ENCODE data around the gene USP6NL.
A peak's percentile ranks its signal among the peaks of the same experiment; 100 is the strongest.
"Not testable (repeated sequence)": the region's sequence is repeated elsewhere in the genome, so short reads cannot be mapped to it uniquely, and the experiment has no call there.

USP6NL gene

DNA sequence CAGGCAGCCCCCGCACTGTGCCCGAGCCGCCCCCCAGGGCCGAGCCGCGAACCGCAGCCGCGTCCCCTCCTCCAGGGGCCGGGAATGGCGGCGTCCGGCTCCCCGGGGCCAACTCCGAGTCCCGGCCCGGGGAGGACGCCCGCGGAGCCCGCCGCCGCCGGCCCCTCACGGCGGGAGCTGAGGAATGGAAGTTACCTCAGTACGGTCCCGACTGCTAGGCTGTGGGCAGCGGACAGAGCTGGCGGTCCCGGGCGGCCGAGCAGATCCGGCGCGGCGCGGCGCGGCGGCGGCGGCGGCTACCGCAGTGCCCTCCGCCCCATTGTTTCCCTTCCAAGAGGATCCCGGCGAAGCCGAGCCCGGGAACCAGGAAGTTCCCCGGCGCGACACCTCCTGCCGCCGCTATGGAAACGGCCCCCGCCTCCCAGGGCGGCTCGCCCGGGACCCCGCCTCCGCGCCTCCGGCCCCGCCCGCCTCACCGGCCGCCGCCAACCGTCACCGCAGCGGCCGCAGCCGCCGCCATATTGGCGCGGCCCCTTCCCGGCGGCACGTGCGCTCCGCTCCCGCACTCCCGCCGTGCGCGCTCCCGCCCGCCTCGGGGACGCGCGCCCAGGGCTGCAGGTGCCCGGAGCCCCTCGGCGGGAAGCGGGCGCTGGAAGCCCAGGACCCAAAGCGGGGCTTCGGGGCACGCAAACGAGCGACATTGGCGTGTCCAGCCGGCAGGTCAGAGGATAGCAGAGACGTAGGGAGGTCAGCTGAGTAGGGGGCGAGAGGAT, at the start of gene USP6NL:
USP6NL (minus strand) TSS at position 403 of the 773 bp plus-strand sequence. CDS start 14,016 bp downstream, outside the sequence.
- peak; percentile 65 for DNase-seq (ENCODE audit: low spot score)

DNA sequence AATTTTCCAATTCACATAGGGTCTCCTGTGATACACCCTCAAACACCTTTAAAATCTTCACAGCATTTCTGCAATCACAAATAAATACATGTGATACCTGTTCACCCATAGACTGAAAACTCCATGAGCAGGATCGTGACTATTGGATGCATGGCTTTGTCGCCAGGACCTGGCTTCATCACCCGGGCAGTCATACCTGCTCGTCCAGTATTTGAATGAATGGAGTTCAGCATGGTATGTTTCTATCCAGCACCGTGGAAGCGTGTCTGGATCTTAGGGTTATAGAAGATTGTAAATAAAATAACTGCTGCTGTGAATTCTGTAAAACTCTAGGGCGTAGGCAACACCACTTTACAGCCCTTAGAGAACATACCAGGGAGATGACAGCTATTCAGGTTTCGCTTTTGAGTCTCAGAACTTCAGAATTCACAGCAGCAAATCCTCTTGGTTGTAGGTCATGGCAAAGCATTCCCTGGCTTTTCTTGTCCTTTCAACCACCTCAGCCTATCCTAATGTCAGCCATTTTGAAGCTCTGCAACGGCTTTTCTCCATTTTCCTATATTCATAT, 47.4 kb upstream of the USP6NL start:
- DNase-seq (ENCODE audit: low spot score) = no peak

DNA sequence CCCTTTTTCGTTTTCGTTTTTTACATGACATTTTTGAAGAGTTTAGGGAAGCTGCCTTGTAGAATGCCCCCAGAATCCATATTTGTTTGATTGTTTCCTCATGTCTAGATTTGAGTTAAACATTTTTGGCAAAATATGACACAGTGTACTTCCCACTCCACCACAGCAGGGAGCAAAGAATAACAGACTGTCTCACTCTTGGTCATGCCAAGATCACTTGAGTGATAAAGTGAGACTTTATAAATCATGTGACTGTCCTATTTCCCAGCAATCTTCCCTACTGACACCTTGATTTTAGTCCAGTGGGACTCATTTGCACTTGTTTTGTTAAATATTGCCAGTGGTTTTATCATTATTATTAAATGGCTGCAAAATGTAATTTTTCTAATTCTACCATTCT, 44.4 kb upstream of the USP6NL start:
- DNase-seq (ENCODE audit: low spot score) = peak; percentile 44

DNA sequence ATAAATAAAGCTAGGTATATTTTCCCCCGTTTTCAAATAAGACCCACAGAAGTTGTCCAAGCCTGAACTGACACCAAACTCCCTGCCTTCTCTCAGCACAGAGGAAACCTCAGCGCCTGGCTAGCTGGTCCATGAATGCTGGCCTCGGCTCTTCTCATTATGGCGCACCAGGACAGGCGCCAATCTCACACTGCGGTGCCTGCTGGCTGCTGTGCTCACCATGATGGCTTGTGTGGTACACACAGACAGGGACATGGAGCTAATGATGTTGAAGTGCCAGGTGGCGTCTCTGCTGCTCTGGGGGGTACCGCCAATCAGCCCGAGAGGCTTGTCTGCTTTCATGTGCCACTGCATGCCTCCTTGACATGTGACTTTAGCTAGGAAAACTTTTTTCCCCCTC, 43.2 kb upstream of the USP6NL start:
- DNase-seq (ENCODE audit: low spot score) = peak; percentile 87

DNA sequence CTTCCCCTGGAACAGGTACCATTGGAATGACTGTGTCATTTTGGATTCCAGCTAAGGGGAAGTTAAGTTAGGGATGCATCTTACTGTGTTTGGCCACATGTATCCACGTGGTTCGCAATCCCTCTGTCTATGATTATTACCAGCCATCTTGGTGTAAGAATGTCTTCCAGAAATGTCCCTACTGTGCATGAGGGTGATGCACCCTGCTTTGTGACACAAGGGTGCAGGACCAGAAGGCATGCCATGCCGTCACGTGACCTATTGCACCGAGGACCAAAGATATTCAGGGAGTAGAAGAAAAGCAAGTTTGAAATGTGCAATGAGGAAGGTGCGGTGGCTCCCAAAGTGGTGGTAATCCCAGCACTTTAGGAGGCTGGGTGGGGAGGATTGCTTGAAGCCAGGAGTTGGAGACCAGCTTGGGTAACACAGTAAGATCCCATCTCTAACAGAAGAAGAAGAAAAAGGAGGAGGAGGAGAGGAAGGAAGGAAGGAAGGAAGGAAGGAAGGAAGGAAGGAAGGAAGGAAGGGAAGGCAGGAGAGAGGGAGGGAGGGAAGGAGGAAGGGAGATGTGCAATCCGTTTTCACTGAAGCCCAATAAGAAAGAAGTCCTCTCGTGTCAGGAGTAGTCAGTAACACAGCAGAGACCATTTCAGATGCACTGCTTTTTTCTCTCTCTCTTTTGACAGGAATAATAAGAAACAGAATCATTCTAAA, 42.5 kb upstream of the USP6NL start:
- no peak for DNase-seq (ENCODE audit: low spot score)

DNA sequence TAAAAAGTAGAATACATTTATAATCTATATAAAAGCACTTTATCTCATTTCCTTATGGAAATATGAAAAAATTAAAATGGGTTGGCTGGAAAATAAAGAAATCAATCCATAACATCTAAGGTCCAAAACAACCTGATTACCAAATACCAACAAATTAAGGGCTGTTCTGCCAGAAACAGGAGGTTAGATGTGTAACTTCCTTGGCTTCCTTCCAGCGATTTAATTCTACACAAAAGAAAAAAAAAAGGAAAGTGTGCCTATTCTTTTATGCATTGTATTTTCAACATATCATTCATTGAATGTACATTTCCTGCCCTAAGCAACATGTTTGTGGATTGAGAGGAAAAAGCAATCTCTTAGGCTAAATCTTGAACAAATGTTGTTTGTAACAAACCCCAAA, 36.2 kb upstream of the USP6NL start:
- no peak for DNase-seq (ENCODE audit: low spot score)

DNA sequence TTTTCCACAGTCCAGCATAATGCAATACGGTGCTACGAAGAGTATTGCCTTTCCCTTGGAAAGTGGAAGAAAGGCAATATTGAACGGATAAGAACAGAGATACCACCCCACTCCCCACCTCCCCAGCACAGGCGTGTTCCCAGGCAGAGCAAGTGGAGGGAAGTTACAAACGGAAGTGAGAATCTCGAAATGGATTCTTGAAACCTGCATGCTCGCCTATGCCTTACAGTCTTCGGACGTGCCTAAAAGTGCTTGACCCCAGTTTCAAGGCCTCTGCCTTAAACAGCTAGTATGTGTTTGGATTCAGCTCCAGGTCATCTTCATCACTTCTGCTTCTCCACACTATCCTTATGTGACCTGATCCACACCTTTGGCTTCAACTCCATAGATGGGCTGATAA, 35.0 kb upstream of the USP6NL start:
- no peak for DNase-seq (ENCODE audit: low spot score)

DNA sequence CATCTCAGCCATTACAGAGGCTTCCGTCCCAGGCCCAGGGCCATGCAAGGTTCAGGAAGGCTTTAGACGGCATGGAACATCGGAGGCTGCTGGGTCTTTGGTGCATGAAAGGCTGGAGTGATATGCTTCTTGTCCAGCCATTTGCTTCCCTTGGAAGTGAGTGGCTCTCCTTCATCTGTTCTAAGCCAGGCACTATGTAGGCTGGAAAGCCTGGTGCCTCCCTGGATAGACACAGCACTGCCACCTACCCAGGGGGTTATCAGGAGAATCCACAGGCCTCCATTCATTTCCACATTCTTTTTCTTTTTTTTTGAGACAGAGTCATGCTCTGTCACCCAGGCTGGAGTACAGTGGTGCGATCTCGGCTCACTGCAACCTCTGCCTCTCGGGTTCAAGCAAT, 31.6 kb upstream of the USP6NL start:
- DNase-seq (ENCODE audit: low spot score) = no peak

DNA sequence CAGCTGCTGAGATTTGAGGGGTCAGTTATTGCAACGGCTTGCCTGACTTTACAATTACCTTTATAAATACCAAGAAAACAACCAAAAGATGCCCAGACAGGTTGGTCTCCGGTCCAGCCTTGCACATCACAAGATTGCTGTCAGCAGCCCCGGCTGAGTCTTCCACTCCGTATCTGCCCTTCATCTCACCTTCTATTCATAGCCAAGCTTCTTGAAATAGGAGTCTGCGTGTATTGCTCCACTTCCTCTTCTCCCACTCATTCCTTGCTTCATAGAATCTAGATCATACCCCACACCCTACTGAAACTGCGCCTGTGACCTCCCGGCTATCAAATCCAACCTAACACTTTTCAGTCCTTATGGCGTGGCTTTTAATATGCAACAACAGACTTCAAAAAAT, 31.1 kb upstream of the USP6NL start:
- DNase-seq (ENCODE audit: low spot score) = no peak

DNA sequence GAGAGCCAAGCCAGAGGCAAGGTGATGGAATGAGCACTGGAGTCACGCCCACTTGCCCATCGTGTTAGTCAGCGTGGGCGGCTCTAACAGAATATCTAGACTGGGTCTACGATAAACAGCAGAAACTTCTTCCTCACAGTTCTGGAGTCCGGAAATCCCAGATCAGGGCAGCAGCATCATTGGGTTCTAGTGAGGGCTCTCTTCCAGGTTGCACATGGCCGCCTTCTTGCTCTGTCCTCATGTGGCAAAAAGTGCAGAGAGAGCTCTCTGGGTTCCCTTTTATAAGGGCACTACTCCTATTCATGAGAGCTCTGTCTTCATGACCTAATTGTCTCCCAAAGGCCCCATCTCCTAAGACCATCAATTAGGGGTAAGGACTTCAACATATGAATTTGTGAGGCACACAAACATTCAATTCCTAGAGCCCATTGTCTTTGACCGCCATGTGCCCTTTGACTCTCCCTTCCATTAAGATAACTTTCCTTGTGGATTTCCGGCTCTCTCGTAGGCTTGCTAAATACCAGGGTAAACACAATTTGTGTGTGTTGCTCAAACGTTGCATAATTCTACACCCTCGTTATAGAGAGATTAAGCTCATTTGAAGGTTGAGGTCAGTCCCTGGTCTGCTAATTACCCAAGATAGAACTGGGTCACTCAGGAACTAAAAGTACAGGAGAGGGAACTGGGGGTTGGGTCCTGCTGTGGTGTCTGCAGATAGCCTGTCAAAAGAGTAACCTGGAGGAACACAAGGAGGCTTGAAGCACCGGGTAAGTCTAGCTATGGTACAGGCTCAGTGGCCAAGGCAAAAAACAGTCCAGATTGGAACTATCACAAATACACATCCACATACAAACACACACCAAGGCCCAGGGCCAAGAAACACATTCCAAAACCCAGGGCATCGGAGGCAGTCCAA, 28.7 kb upstream of the USP6NL start:
- DNase-seq (ENCODE audit: low spot score) = no peak

DNA sequence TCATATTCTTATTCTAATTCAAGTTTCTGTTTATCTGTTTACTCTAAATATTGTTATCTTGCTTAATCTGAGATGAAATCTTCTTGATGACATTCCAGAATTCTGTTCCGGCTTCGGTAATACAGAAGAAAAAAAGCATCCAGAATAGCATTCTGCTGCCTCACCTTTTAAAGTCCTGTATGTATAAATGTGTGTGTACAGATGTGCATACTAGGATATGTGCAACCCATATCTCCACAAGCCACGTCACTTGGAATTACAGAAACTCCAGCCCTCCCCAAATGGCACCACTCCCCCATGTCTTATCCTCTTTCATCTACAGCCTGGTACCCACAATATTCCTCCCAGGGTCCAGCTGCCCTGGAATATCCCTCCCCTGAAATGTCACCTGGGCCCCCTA, 27.9 kb upstream of the USP6NL start:
- DNase-seq (ENCODE audit: low spot score) = no peak

DNA sequence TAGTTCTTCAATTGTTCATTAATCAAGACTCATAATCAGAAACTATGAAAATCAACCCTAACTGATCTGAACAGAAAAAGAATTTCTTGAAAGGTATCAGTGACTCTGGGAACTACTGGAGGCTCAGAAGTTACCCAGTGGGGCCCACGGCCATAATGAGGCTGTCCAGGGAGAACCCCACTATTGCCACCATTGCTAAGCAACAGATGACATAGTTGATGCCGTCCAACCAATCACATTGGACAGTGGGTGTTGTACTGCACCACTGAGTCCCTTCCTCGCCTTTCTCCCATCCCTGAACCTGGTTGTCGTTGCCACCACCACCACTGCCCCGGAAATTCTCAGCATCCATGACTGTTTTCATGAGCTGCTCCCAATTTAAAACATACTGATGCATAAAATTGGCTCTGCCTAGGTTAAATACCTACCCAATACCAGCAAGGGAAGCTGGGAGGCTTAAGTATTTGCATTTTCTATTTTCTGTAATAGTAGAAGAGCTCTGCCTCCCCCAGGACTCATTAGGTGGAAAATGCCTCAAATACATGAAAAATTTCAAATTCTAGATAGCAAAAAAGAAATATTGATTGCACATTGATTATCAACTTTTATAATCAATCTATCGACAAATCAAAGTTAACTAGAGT, 26.7 kb upstream of the USP6NL start:
- DNase-seq (ENCODE audit: low spot score) = no peak

DNA sequence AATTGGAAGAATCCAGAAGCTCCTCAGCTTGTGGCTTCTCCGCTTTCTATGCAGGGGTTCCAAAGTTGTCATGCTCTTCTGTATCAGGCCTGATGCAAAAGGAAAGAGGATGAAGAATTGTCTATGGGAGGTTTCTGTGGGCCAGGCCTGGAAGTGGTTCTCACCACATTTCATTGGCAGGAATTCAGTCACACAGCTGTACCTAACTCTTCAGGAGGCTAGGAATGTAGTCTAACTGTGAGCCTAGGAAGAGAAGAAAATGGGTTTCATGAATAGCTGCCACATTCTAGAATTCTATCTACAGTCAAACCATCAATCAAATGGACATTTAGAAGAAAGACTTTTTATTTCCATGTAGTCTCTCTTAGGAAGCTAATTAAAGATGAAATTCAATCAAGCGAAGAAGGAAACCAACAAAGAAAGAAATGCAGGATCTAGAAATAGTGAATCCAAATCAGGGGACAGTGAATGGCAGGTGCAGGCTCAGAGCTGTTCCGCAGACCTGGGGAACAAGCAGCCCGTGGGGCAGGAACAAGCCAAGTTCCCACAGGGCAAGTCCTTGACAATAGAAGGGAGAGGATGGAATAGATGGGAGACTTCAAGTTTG, 25.4 kb upstream of the USP6NL start:
- no peak for DNase-seq (ENCODE audit: low spot score)

DNA sequence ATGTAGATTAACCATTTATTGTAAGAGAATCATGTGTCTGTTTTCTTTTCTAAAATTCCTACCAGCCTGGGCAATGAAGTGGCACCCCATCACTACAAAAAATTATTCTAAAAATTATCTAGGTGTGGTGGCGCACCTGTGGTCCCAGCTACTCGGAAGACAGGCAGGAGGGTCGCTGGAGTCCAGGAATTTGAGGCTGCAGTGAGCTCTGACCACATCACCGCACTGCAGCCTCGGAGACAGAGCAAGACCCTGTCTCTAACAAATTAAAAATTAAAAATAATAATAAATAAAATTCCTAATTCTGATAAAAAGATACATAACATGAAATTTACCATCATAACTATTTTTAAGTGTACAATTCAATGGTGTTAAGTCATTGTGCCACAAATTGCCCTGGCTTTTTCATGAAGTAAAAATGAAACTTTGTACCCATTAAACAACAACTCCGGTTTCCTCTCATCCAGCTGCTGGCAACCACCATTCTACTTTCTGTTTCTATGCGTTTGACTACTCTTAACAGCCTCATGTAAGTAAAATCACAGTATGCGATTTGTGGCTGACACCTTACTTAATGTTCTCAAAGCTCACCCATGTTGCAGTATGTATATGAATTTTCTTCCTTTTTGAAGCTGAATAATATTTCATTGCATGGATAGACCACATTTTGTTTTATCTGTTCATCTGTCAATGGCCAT, 20.6 kb upstream of the USP6NL start:
- no peak for DNase-seq (ENCODE audit: low spot score)

DNA sequence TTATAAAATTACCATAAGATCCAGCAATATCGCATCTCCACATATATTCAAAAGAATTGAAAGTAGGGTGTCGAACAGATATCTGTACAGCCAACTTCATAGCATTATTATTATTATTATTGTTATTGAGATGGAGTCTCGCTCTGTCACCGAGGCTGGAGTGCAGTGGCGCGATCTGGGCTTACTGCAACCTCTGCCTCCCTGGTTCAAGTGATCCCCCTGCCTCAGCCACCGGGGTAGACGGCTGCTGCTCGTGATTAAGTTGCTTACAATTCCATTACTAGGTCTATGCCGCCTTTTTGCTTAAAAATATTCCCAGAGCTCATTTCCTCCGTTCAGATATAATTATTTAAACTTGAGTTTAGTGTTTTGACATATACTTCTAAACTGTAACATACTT, 19.8 kb upstream of the USP6NL start:
- no peak for DNase-seq (ENCODE audit: low spot score)

DNA sequence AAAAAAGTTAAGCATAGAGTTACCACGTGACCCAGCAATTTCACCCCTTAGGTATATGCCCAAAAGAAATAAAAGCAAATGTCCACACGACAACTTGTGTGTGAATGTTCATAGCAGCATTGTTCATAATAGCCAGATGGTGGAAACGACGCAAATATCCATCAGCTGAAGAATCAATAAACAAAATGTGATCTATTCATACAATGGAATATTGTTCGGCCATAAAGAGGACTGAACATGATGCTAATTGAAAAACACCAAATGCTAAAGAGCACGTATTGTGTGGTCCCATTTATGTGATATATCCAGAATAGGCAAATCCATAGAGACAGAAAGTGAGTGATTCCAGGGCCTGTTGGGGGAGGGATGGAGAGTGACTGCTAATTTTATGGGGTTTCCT, 18.3 kb upstream of the USP6NL start:
- no peak for DNase-seq (ENCODE audit: low spot score)

DNA sequence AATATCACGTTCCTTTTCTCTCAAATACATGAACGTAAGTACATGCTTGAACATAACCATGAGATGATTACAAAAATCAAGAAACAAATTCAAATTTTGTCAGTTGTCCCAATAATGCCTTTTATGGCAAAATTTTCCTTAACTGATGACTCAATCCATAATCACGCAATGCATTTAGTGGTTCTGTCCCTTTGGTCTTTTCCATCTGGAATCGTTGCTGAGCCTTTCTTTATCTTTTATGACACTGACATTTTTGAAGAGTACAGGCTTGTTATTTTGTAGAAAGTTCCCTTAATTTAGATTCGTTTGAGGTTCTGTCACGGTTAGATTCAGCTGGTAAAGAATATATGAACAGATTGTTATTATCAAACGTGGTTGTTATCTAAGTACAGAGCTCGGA, 16.5 kb upstream of the USP6NL start:
- not testable (repeated sequence) for DNase-seq (ENCODE audit: low spot score)

DNA sequence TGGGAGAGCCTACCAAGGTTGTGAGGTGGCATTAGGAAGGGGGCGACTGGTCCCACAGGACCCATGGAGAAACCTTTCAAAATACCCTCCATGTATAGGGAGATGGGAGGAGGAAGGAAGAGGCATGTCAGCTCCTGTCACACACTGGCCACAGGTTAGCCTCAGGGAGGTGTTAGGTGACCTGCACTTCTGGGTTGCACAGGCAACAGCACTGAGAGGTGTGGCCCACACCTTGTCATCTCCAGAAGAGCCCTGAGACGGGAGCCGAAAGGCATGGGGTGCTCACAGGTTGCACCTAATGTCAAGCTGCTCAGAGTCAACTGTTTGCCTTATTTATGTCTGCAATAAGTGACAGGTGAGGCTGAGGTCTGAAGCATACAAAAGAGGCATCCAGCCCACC, 14.6 kb upstream of the USP6NL start:
- DNase-seq (ENCODE audit: low spot score) = no peak

DNA sequence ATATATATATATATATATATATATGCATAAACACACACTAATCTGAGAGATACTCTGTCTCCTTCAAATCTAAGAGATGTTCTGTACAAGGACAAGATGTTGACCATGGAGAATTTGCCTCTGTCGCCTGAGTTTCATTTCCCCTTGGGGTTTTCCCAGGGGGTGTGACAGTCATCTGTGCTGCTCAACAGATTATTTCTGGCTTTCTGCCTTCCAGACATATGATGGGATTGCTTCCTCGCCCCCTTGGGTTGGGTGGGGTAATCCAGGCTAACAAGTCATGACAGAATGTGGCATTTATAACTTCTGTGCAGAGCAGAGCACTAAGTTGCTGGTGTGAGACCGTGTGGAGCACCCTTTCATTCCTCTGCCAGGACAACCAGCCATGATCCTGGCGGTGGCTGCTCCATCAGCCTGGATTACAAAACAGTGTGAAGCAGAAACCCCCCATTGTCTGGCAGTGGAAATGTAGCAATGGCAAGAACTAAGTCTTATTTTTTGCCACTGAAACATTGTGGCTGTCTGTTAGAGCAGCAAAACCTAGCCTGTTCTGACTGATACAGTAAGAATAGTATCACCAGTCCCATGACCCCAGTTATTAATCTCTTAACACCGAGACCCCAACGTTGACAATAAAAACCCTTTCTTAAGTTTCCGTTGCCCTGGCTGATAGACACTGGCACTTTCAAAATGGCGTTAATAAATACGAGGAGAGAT, 13.7 kb upstream of the USP6NL start:
- DNase-seq (ENCODE audit: low spot score) = no peak

DNA sequence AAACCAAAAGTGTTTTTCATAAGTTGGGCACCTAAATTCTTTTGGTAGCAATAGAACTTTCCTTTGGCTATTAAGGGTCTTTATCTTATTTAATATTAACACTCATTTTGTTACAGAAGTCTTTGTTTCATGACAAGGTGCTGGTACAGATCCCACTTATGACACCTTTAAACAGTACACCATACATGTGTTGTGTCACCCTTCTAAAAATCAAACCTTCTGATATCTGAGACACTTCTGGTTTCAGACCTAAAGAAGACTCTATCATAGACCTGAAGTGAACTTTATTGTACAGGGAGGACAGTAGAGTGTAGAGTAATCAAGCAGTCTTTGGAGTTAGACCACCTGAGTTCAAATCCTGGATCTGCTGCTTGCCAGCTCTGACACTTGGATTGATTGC, 5.8 kb upstream of the USP6NL start:
- DNase-seq (ENCODE audit: low spot score) = no peak

All from cerebellar cortex (tissue), 1 donor.